IPS-18c (cell line): ENCODE data around the gene NCBP3.
"Not testable (repeated sequence)": the region's sequence is repeated elsewhere in the genome, so short reads cannot be mapped to it uniquely, and the experiment has no call there.

Experiments
- H3K4me3 ChIP-seq: 2 replicates; pipeline ENCODE4 v1.7.0; 2013; ENCODE audit warnings: low read depth, mild to moderate bottlenecking, low read length, moderate library complexity; ENCODE audit not compliant: insufficient read depth
- H3K9me3 ChIP-seq: one replicate; pipeline ENCODE4 v1.6.1; 2013; ENCODE audit warnings: mild to moderate bottlenecking, low read length, moderate library complexity; ENCODE audit not compliant: control insufficient read depth, insufficient read depth

The NCBP3 gene

GRCh38 chr17:3785323-3785722 is 60.7 kb downstream of the NCBP3 start:
- not testable (repeated sequence) for H3K9me3 ChIP-seq, H3K4me3 ChIP-seq

GRCh38 chr17:3782751-3783150 is 63.3 kb downstream of the NCBP3 start:
- H3K4me3 ChIP-seq = no peak overlapping the region
- no peaks in the 10 kb centered on the region for H3K9me3 ChIP-seq

GRCh38 chr17:3780986-3781385 is 65.1 kb downstream of the NCBP3 start:
- Histone ChIP-seq H3K4me3 (no peak overlapping the region), H3K9me3 (no peaks in the 10 kb centered on the region)

GRCh38 chr17:3777366-3778120 is 68.5 kb downstream of the NCBP3 start:
- Histone ChIP-seq H3K4me3 (no peak overlapping the region), H3K9me3 (no peaks in the 10 kb centered on the region)

GRCh38 chr17:3773966-3774365 is 72.1 kb downstream of the NCBP3 start:
- H3K9me3 ChIP-seq = no peaks in the 10 kb centered on the region
- no peak overlapping the region for H3K4me3 ChIP-seq

GRCh38 chr17:3773511-3773910 is 72.5 kb downstream of the NCBP3 start:
- Histone ChIP-seq H3K4me3 (no peak overlapping the region), H3K9me3 (no peaks in the 10 kb centered on the region)

- H3K9me3 ChIP-seq = no peaks in the 10 kb centered on the region
- no peak overlapping the region for H3K4me3 ChIP-seq
These were observed 73.3 kb downstream of the NCBP3 start for GRCh38 chr17:3772764-3773163.

GRCh38 chr17:3771140-3771539 is 74.9 kb downstream of the NCBP3 start:
- Histone ChIP-seq H3K4me3 (no peak overlapping the region), H3K9me3 (no peaks in the 10 kb centered on the region)

- no peak overlapping the region for H3K4me3 ChIP-seq
- H3K9me3 ChIP-seq = no peaks in the 10 kb centered on the region
These were observed 75.6 kb downstream of the NCBP3 start for GRCh38 chr17:3770466-3770865.

- no peak overlapping the region for H3K4me3 ChIP-seq
- no peaks in the 10 kb centered on the region for H3K9me3 ChIP-seq
These were observed 77.3 kb downstream of the NCBP3 start for GRCh38 chr17:3768769-3769168.

GRCh38 chr17:3768341-3768740 is 77.7 kb downstream of the NCBP3 start:
- Histone ChIP-seq H3K4me3 (no peak overlapping the region), H3K9me3 (no peaks in the 10 kb centered on the region)

GRCh38 chr17:3766779-3767178 is 79.3 kb downstream of the NCBP3 start:
- Histone ChIP-seq H3K4me3 (no peak overlapping the region), H3K9me3 (no peaks in the 10 kb centered on the region)

- Histone ChIP-seq H3K4me3 (no peak overlapping the region), H3K9me3 (no peaks in the 10 kb centered on the region)
These were observed 80.1 kb downstream of the NCBP3 start for GRCh38 chr17:3765981-3766380.

- no peak overlapping the region for H3K4me3 ChIP-seq
- peaks cover 3% of the 10 kb centered on the region for H3K9me3 ChIP-seq
These were observed 82.3 kb downstream of the NCBP3 start for GRCh38 chr17:3763777-3764170.

- Histone ChIP-seq H3K9me3 (peaks cover 3% of the 10 kb centered on the region), H3K4me3 (no peak overlapping the region)
These were observed 82.9 kb downstream of the NCBP3 start for GRCh38 chr17:3762922-3763776.

- H3K4me3 ChIP-seq = no peak overlapping the region
- H3K9me3 ChIP-seq = peaks cover 3% of the 10 kb centered on the region
These were observed 84.1 kb downstream of the NCBP3 start for GRCh38 chr17:3761918-3762380.

- no peak overlapping the region for H3K4me3 ChIP-seq
- peaks cover 3% of the 10 kb centered on the region for H3K9me3 ChIP-seq
These were observed 84.8 kb downstream of the NCBP3 start for GRCh38 chr17:3761036-3761917.
